ENCODE results near the gene HOXC5. TPM values are rescaled to one million over a fixed set of nuclear protein-coding genes. Genes with fewer than 3 reads are reported as not detected.

The HOXC5 gene
- total RNA-seq, 1 experiment from 2014 or later: 1.1 TPM

DNA sequence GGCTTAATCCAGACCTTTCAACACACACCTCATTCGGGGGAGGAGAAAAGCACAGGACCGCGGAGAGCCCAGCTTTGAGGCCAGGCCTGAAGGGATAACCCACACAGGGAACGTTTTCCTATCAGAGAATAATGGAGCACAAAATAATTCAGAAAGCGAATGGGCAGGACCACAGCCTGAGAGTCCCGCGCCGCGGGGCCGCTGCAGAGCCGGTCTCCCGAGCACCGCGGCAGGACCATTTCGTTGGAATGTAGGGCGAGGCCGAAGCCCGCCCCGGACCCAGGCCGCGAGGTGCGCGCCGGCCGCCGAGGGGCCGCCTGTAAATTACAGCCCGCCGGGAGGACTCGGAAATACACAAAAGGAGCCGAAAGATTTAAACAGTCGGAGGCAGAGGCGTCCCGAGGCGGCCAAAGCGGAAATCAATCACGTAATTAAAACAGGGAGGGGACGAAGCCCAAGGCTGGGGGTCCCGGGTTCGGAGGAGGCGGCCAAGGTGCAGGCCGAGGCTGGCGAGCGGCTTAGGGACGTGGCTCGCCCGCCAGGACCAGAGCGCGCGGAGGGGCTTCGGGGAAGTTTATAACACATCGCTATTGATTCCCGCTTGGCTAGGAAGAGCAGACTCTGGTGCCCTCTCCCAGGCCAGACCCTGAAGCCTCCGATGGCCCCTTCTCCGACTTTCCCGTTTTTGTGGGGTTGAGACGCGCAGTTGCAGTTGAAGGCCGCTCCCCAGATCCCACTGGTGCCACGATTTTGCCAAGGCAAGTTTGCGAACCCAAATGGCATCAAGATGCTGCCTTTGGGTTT lies 14.5 kb downstream of the HOXC5 start:
- H3K27me3 ChIP-seq (ENCODE audit: insufficient read depth, low read length): no peaks in the 10 kb centered on the region
- H3K36me3 ChIP-seq (ENCODE audit: control insufficient read depth in 1 of 2, insufficient read depth in 2 of 2, low read length in 2 of 2): no peaks in the 10 kb centered on the region
- no peaks in the 10 kb centered on the region for H3K9me3 ChIP-seq (ENCODE audit: control insufficient read depth in 1 of 2, insufficient read depth in 1 of 2, low read depth in 1 of 2, low read length in 2 of 2)
- no peak overlapping the region for H3K27ac ChIP-seq (ENCODE audit: low read depth, low read length)
- H3K9me2 ChIP-seq (ENCODE audit: insufficient read depth): no peaks in the 10 kb centered on the region
- H4K20me1 ChIP-seq (ENCODE audit: insufficient read depth): no peaks in the 10 kb centered on the region
- TF ChIP-seq CBX3 (IDR thresholded peaks at IDR 0.05; ENCODE audit: low read depth): no peak
- TF ChIP-seq EZH2phosphoT487 (IDR thresholded peaks at IDR 0.05; ENCODE audit: borderline replicate concordance): no peak
- TF ChIP-seq ELF1 (IDR thresholded peaks at IDR 0.05; ENCODE audit: borderline replicate concordance, low read depth): no peak
- TF ChIP-seq SIN3A (IDR thresholded peaks at IDR 0.05; ENCODE audit: low read depth): no peak
- no peak for TF ChIP-seq FOSL1 (IDR thresholded peaks at IDR 0.05; ENCODE audit: low read depth)
- TF ChIP-seq, protein P1, sequence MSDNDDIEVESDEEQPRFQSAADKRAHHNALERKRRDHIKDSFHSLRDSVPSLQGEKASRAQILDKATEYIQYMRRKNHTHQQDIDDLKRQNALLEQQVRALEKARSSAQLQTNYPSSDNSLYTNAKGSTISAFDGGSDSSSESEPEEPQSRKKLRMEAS (IDR thresholded peaks at IDR 0.05): no peak
- TF ChIP-seq POLR2A (IDR thresholded peaks at IDR 0.05; ENCODE audit: borderline replicate concordance, extremely low read depth, insufficient read depth, insufficient read length): no peak
- no peak for TF ChIP-seq RAD21 (IDR thresholded peaks at IDR 0.05; ENCODE audit: low read depth)
- TF ChIP-seq, protein P2, sequence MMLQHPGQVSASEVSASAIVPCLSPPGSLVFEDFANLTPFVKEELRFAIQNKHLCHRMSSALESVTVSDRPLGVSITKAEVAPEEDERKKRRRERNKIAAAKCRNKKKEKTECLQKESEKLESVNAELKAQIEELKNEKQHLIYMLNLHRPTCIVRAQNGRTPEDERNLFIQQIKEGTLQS (IDR thresholded peaks at IDR 0.05): no peak
- TF ChIP-seq, protein P3, sequence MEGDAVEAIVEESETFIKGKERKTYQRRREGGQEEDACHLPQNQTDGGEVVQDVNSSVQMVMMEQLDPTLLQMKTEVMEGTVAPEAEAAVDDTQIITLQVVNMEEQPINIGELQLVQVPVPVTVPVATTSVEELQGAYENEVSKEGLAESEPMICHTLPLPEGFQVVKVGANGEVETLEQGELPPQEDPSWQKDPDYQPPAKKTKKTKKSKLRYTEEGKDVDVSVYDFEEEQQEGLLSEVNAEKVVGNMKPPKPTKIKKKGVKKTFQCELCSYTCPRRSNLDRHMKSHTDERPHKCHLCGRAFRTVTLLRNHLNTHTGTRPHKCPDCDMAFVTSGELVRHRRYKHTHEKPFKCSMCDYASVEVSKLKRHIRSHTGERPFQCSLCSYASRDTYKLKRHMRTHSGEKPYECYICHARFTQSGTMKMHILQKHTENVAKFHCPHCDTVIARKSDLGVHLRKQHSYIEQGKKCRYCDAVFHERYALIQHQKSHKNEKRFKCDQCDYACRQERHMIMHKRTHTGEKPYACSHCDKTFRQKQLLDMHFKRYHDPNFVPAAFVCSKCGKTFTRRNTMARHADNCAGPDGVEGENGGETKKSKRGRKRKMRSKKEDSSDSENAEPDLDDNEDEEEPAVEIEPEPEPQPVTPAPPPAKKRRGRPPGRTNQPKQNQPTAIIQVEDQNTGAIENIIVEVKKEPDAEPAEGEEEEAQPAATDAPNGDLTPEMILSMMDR (IDR thresholded peaks at IDR 0.05 in 2 of 3, conservative IDR thresholded peaks at IDR 0.05 in 1 of 3; ENCODE audit: borderline replicate concordance in 1 of 3, insufficient read depth in 1 of 3, low read depth in 2 of 3, low read length in 2 of 3): no peak
- no peak for TF ChIP-seq ZFX (IDR thresholded peaks at IDR 0.05)
- TF ChIP-seq JUND (IDR thresholded peaks at IDR 0.05): no peak
- TF ChIP-seq YY1 (IDR thresholded peaks at IDR 0.05; ENCODE audit: extremely low read depth, insufficient replicate concordance, low read depth, low read length): no peak
- TF ChIP-seq, protein P4, sequence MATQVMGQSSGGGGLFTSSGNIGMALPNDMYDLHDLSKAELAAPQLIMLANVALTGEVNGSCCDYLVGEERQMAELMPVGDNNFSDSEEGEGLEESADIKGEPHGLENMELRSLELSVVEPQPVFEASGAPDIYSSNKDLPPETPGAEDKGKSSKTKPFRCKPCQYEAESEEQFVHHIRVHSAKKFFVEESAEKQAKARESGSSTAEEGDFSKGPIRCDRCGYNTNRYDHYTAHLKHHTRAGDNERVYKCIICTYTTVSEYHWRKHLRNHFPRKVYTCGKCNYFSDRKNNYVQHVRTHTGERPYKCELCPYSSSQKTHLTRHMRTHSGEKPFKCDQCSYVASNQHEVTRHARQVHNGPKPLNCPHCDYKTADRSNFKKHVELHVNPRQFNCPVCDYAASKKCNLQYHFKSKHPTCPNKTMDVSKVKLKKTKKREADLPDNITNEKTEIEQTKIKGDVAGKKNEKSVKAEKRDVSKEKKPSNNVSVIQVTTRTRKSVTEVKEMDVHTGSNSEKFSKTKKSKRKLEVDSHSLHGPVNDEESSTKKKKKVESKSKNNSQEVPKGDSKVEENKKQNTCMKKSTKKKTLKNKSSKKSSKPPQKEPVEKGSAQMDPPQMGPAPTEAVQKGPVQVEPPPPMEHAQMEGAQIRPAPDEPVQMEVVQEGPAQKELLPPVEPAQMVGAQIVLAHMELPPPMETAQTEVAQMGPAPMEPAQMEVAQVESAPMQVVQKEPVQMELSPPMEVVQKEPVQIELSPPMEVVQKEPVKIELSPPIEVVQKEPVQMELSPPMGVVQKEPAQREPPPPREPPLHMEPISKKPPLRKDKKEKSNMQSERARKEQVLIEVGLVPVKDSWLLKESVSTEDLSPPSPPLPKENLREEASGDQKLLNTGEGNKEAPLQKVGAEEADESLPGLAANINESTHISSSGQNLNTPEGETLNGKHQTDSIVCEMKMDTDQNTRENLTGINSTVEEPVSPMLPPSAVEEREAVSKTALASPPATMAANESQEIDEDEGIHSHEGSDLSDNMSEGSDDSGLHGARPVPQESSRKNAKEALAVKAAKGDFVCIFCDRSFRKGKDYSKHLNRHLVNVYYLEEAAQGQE (IDR thresholded peaks at IDR 0.05; ENCODE audit: low read depth): no peak
- no peak for TF ChIP-seq EZH2 (IDR thresholded peaks at IDR 0.05)
- no peak for TF ChIP-seq ZNF274 (IDR thresholded peaks at IDR 0.05; ENCODE audit: low read depth, low read length)
- TF ChIP-seq EGR1 (IDR thresholded peaks at IDR 0.05; ENCODE audit: low read depth): no peak
- no peak for TF ChIP-seq SP1 (IDR thresholded peaks at IDR 0.05; ENCODE audit: low read depth)
- no peak for TF ChIP-seq POLR2AphosphoS5 (IDR thresholded peaks at IDR 0.05; ENCODE audit: low read depth, low read length)
- TF ChIP-seq CEBPB (IDR thresholded peaks at IDR 0.05; ENCODE audit: low read depth): no peak
- POLR2A ChIA-PET: no interaction called here
- ATAC-seq (no peak), DNase-seq (ENCODE audit: low read depth, low spot score) (no peak)
- RAD21 ChIA-PET (ENCODE audit: low non-redundant PET in 1 of 2, low total read pairs in 2 of 2, uncharacterized antibody in 2 of 2, unreplicated experiment in 2 of 2): no interaction called here
- BruUV-seq (replicated peaks): no TSS peak
- intact Hi-C loops (cut with micrococcal nuclease): no loop called here
- CTCF ChIA-PET: no interaction called here
- H3K4me1 ChIP-seq (ENCODE audit: control insufficient read depth in 1 of 2, insufficient read depth in 2 of 2, low read length in 2 of 2): no peaks in the 10 kb centered on the region
- no peak overlapping the region for H3K4me2 ChIP-seq (ENCODE audit: low read length)
- no peak overlapping the region for H2AFZ ChIP-seq (ENCODE audit: low read depth, low read length, poor library complexity, severe bottlenecking)
- H3K4me3 ChIP-seq (replicated peaks in 1 of 2; ENCODE audit: low read depth in 1 of 2, low read length in 2 of 2): no peak overlapping the region
- no peaks in the 10 kb centered on the region for H3K79me2 ChIP-seq (ENCODE audit: insufficient read depth, low read length)
- no peak overlapping the region for H3K9ac ChIP-seq (ENCODE audit: low read length)

Data from HCT116 (cell line).